ENCODE results near the gene TPM1.

DNA sequence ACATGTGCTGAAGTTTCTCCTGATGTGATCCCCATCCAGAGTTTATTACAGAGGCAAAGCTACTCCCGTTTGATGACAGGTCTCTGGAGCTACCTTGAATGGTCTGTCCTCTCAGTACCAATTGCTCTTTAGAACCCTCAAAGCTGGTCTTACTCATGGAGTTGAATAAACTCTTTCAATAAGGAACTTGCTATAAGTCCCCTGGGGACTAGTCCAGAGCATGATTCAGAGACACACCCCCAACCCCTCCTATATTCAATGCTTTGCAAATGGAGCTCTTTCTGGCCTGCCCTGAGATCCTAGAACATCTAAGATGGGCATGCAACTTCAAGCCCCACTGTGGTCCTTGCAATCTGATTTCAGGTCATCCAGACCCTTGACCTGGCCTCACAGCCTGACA lies 23.9 kb upstream of the TPM1 start:
- no peak for TF ChIP-seq EZH2 (IDR thresholded peaks at IDR 0.05; ENCODE audit: low read depth)
- TF ChIP-seq, protein P1, sequence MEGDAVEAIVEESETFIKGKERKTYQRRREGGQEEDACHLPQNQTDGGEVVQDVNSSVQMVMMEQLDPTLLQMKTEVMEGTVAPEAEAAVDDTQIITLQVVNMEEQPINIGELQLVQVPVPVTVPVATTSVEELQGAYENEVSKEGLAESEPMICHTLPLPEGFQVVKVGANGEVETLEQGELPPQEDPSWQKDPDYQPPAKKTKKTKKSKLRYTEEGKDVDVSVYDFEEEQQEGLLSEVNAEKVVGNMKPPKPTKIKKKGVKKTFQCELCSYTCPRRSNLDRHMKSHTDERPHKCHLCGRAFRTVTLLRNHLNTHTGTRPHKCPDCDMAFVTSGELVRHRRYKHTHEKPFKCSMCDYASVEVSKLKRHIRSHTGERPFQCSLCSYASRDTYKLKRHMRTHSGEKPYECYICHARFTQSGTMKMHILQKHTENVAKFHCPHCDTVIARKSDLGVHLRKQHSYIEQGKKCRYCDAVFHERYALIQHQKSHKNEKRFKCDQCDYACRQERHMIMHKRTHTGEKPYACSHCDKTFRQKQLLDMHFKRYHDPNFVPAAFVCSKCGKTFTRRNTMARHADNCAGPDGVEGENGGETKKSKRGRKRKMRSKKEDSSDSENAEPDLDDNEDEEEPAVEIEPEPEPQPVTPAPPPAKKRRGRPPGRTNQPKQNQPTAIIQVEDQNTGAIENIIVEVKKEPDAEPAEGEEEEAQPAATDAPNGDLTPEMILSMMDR (conservative IDR thresholded peaks at IDR 0.05) = no peak

All from PC-9 (cell line).